NB4 (cell line): ENCODE results near the gene MAST1.
A peak's percentile ranks its signal among the peaks of the same experiment; 100 is the strongest.
"Not testable (repeated sequence)": the region's sequence is repeated elsewhere in the genome, so short reads cannot be mapped to it uniquely, and the experiment has no call there.

Source experiments
- DNase-seq: peaks from one replicate; pipeline ENCODE4 v3.0.0; 2010; ENCODE audit warnings: low read depth
- H3K4me3 ChIP-seq: one replicate; pipeline ENCODE4 v1.5.1; 2011; ENCODE audit warnings: mild to moderate bottlenecking, low read depth, low read length, moderate library complexity
- MAX ChIP-seq: IDR thresholded peaks from 2 replicates; pipeline ENCODE4 v1.6.1; 2011; ENCODE audit warnings: low read depth, low read length
- MYC ChIP-seq: IDR thresholded peaks from 2 replicates; pipeline ENCODE4 v1.6.1; 2011; ENCODE audit warnings: low read depth, low read length
- POLR2A ChIP-seq: IDR thresholded peaks from 2 replicates; pipeline ENCODE4 v1.6.1; 2011; ENCODE audit warnings: mild to moderate bottlenecking; ENCODE audit not compliant: insufficient read length; ENCODE audit errors: extremely low read depth
- TF ChIP-seq, protein P1 (sequence below): IDR thresholded peaks from one replicate; pipeline ENCODE4 v1.5.1; 2012; ENCODE audit warnings: low read depth, low read length

The MAST1 gene

GRCh38 chr19:12907166-12907565, 68.9 kb downstream of the MAST1 start:
- DNase-seq, result no peak
- H3K4me3 ChIP-seq, result no peak overlapping the region
- no peak for TF ChIP-seq MYC
- no peak for TF ChIP-seq POLR2A
- TF ChIP-seq, protein P1, sequence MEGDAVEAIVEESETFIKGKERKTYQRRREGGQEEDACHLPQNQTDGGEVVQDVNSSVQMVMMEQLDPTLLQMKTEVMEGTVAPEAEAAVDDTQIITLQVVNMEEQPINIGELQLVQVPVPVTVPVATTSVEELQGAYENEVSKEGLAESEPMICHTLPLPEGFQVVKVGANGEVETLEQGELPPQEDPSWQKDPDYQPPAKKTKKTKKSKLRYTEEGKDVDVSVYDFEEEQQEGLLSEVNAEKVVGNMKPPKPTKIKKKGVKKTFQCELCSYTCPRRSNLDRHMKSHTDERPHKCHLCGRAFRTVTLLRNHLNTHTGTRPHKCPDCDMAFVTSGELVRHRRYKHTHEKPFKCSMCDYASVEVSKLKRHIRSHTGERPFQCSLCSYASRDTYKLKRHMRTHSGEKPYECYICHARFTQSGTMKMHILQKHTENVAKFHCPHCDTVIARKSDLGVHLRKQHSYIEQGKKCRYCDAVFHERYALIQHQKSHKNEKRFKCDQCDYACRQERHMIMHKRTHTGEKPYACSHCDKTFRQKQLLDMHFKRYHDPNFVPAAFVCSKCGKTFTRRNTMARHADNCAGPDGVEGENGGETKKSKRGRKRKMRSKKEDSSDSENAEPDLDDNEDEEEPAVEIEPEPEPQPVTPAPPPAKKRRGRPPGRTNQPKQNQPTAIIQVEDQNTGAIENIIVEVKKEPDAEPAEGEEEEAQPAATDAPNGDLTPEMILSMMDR, result no peak
- TF ChIP-seq MAX, result no peak

- H3K4me3 ChIP-seq, result no peak overlapping the region
- no peak for DNase-seq
- no peak for TF ChIP-seq MYC
- TF ChIP-seq, protein P1, result no peak
- no peak for TF ChIP-seq MAX
- TF ChIP-seq POLR2A, result no peak
These were observed 74.3 kb downstream of the MAST1 start for GRCh38 chr19:12912571-12912970.

DNA sequence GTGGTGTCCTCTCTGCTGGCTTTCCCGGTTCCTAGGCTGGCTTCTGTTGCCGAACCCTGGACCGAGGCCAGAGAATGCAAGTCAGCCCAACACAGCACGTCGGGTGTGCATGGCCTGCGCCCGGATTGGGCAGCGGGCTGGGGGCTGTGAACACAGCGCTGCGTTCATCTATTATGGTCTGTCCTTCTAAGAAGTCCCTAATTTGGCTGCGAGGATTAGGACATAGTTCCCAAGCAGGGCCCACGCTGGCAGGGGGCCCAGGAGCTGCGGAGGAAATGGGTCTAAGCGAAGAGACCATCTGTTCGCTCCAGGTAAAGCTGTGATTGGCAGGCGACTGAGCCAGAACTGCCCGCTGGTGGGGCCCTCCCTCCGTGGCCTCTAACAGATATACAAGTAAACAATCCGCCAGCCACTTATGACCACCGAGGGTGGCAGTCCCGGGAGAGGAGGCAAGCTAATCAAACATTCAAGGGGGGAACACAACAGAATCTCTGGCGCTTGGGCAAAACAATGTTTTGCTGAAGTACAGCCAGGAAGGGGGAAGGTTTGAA, 74.8 kb downstream of the MAST1 start:
- no peak for DNase-seq
- no peak for TF ChIP-seq MYC
- TF ChIP-seq, protein P1, result no peak
- no peak for TF ChIP-seq POLR2A
- TF ChIP-seq MAX, result no peak
- H3K4me3 ChIP-seq, result peak overlapping the region; percentile 43

DNA sequence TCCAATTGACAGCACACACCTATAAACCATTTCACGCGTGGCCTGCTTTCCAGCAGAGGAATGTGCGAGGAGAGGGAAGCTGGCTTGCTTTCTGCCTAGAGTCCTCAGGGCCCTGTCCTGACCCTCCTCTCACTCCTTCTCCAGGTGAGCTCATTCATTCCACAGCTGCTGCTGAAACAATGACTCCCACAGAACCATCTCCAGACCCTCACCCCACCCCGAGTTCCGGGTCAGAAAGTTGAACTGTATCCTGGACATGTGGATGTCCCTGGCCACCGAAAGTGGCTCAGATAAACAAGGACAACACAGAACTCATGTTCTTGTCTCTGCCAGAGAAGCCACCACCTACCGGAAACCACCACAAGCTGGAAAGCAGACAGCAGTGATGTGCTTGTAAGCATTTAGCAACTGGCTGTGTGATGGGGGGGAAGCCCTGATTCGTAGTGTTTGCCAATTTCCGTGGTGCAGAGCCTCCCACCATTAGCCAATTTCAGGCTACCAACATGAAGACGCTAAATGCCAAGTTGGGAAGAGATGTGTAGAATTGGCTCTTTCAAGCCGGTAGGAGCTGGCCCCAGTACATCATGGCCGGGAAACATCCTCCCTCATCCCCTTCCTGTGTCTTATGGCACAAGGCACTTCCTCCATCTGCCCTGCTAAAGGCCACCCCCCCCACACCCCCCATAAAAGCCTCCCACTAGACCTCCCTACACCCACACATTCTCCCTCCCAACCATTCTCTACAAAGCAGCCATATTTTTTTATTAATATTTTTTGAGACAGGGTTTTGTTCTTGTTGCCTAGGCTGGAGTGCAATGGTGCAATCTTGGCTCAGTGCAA, 75.8 kb downstream of the MAST1 start:
- TF ChIP-seq, protein P1, result no peak
- peak; percentile 40 for TF ChIP-seq POLR2A
- TF ChIP-seq MYC, result peak; percentile 73
- peak; percentile 84 for TF ChIP-seq MAX
- DNase-seq, result peak; percentile 96
- peak overlapping the region; percentile 43 for H3K4me3 ChIP-seq

DNA sequence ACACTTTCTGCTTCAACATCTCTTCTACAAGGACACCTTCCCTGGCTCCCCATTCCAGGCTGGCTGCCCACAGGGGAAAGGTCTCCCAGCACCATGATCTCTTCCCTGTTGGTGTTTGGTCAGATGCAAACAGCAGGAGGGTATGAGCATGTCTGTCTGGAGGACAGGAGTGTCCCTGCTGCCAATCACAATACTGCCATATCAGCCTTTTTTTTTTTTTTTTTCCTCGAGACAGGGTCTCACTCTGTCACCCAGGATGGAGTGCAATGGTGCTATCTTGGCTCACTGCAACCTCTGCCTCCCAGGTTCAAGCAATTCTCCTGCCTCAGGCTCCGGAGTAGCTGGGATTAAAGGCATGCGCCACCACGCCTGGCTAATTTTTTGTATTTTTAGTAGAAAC, 77.5 kb downstream of the MAST1 start:
- not testable (repeated sequence) for DNase-seq, H3K4me3 ChIP-seq

DNA sequence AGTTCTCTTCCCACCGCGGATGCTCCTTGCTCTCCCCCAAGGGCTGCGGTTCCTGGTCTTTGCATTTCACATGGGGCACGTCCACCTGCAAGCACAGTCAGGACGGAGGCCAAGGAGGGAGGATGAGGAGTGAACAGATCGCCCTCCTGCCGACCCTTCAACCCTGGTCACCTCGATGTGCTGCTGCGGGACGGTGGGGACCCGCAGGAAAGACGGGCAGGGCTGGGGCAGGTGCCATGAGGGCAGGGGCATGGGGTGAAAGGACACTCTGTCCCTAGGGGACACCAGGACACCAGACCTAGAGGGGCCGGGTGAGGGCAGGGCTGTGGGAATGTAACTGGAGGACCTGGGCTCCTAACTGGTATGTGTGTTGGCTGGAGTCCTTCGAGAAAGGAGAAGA, 79.9 kb downstream of the MAST1 start:
- TF ChIP-seq, protein P1, result no peak
- TF ChIP-seq POLR2A, result no peak
- TF ChIP-seq MAX, result no peak
- TF ChIP-seq MYC, result no peak

More for the DNA sequence above, 79.9 kb downstream of the MAST1 start:
- H3K4me3 ChIP-seq, result no peak overlapping the region
- DNase-seq, result no peak
